GM12878 (cell line): Measurements from ENCODE around the gene ABHD6. TPM values are rescaled to one million over a fixed set of nuclear protein-coding genes. Genes with fewer than 3 reads are reported as not detected.

ENCODE experiments used
- ATAC-seq: fragments of 200-7000 bp; cut with Tn5 transposase; 3 replicates; pipeline ENCODE4 v1.9.1; 2020; ENCODE audit warnings: mild to moderate bottlenecking, moderate library complexity
- BruUV-seq: library from RNA; stranded (reverse); fragments of 400-500 nt; replicated peaks from 2 replicates; lab custom pipeline; 2021; lab: Mats Ljungman, UMichigan
- CTCF ChIA-PET: fragments of 300-600 bp; sonication (Branson Sonifier 250); formaldehyde crosslinking; extraction: SDS; loops from one replicate; lab custom pipeline; 2021; ENCODE audit warnings: inconsistent platforms; lab: Yijun Ruan, JAX
- POLR2A ChIA-PET: fragments of 350-600 bp; formaldehyde crosslinking; extraction: SDS; loops from one replicate; lab custom pipeline; 2021; ENCODE audit warnings: inconsistent platforms; lab: Charles Lee
- RAD21 ChIA-PET: fragments of 300-600 bp; sonication (Branson Sonifier 250); formaldehyde crosslinking; loops from one replicate; lab custom pipeline; 2023; ENCODE audit warnings: antibody characterized with exemption; ENCODE audit not compliant: unreplicated experiment; lab: Charles Lee
- SMC1A ChIA-PET: fragments of 300-600 bp; sonication (Branson Sonifier 250); formaldehyde crosslinking; loops from one replicate; lab custom pipeline; 2023; ENCODE audit not compliant: unreplicated experiment, uncharacterized antibody; lab: Charles Lee
- DNase-seq: peaks from one replicate; pipeline ENCODE4 v3.0.0-alpha.2; 2011; ENCODE audit warnings: low read depth, low spot score
- FAIRE-seq: peaks from 3 replicates; lab custom pipeline; 2011; peaks lifted over from hg19 to GRCh38; lab: Jason Lieb, UNC
- H2AFZ ChIP-seq: 2 replicates; pipeline ENCODE4 v1.6.0; 2011; ENCODE audit warnings: low read depth, low read length, control low read depth; ENCODE audit not compliant: control insufficient read depth
- H3K27ac ChIP-seq: 2 replicates; pipeline ENCODE4 v1.5.1; 2011; ENCODE audit warnings: control low read depth; ENCODE audit not compliant: control insufficient read depth, insufficient read depth
- H3K27me3 ChIP-seq, 2 experiments: replicated peaks in 1 of 2; 2 replicates each; pipeline versions ENCODE4 v1.6.0 to v1.6.1; 2011; ENCODE audit warnings: low read length in 1 of 2; ENCODE audit not compliant: control insufficient read depth in 2 of 2, insufficient read depth in 2 of 2
- H3K36me3 ChIP-seq, 2 experiments: 2 replicates each; pipeline ENCODE4 v1.5.1; 2011; ENCODE audit warnings: low read length in 1 of 2; ENCODE audit not compliant: control insufficient read depth in 2 of 2, insufficient read depth in 2 of 2
- H3K4me1 ChIP-seq: 2 replicates; pipeline ENCODE4 v1.6.1; 2011; ENCODE audit warnings: mild to moderate bottlenecking, low read length, moderate library complexity, mixed read lengths; ENCODE audit not compliant: control insufficient read depth, insufficient read depth
- H3K4me2 ChIP-seq: 2 replicates; pipeline ENCODE4 v1.6.0; 2011; ENCODE audit warnings: control low read depth; ENCODE audit not compliant: control insufficient read depth, insufficient read depth
- H3K4me3 ChIP-seq: fragments of 200-600 bp; sonication (generic); 2 replicates; pipeline ENCODE4 v1.5.1; 2016
- H3K79me2 ChIP-seq: 2 replicates; pipeline ENCODE4 v1.6.0; 2011; ENCODE audit warnings: low read length; ENCODE audit not compliant: control insufficient read depth, insufficient read depth
- H3K9ac ChIP-seq: 2 replicates; pipeline ENCODE4 v1.8.0; 2011; ENCODE audit warnings: low read length, control low read depth, mixed read lengths; ENCODE audit not compliant: control insufficient read depth, insufficient read depth
- H3K9me3 ChIP-seq: replicated peaks from 3 replicates; pipeline ENCODE4 v1.5.1; 2011; ENCODE audit warnings: mild to moderate bottlenecking, low read length; ENCODE audit not compliant: control insufficient read depth, insufficient read depth
- H4K20me1 ChIP-seq: 2 replicates; pipeline ENCODE4 v1.6.0; 2011; ENCODE audit not compliant: control insufficient read depth, insufficient read depth
- ASH2L ChIP-seq: fragments of 300-600, 200-600 bp; sonication (generic); IDR thresholded peaks from 2 replicates; pipeline ENCODE4 v1.6.1; 2017; ENCODE audit warnings: low read depth, mild to moderate bottlenecking, borderline replicate concordance
- CEBPB ChIP-seq, 2 experiments: fragments of 150-350 bp in 1 of 2; IDR thresholded peaks; 2 replicates each; pipeline ENCODE4 v1.6.1; 2012 to 2014; ENCODE audit warnings: low read depth in 2 of 2, low read length in 2 of 2, borderline replicate concordance in 1 of 2, inconsistent platforms in 1 of 2
- DPF2 ChIP-seq: fragments of 450-650 bp; IDR thresholded peaks from 2 replicates; pipeline ENCODE4 v1.6.1; 2017; ENCODE audit warnings: mild to moderate bottlenecking
- EGR1 ChIP-seq, 2 experiments: IDR thresholded peaks; 1 replicate in 1 of 2; 2 replicates in 1 of 2; pipeline ENCODE4 v1.6.1; 2011 to 2012; ENCODE audit warnings: low read depth in 2 of 2, low read length in 2 of 2, borderline replicate concordance in 1 of 2, mild to moderate bottlenecking in 1 of 2, moderate library complexity in 1 of 2
- EZH2 ChIP-seq: IDR thresholded peaks from 2 replicates; pipeline ENCODE4 v1.6.1; 2012; ENCODE audit warnings: low read depth, mild to moderate bottlenecking, control low read depth, inconsistent platforms, low read length, borderline replicate concordance; ENCODE audit not compliant: control insufficient read depth
- HCFC1 ChIP-seq: fragments of 150-350 bp; IDR thresholded peaks from 2 replicates; pipeline ENCODE4 v1.6.1; 2014; ENCODE audit warnings: low read length
- NR2F1 ChIP-seq: fragments of 450-650 bp; conservative IDR thresholded peaks from 2 replicates; pipeline ENCODE4 v1.6.1; 2017; ENCODE audit warnings: mild to moderate bottlenecking
- PML ChIP-seq: IDR thresholded peaks from 2 replicates; pipeline ENCODE4 v1.6.1; 2012; ENCODE audit warnings: low read length, inconsistent platforms
- SIX5 ChIP-seq: IDR thresholded peaks from 2 replicates; pipeline ENCODE4 v1.6.1; 2011; ENCODE audit warnings: mild to moderate bottlenecking, low read depth, low read length, moderate library complexity; ENCODE audit not compliant: severe bottlenecking
- SMARCA5 ChIP-seq: fragments of 450-650 bp; IDR thresholded peaks from 2 replicates; pipeline ENCODE4 v1.6.1; 2017; ENCODE audit warnings: mild to moderate bottlenecking
- TCF7 ChIP-seq: IDR thresholded peaks from 2 replicates; pipeline ENCODE4 v1.6.1; 2014; ENCODE audit warnings: antibody characterized with exemption, borderline replicate concordance
- WRNIP1 ChIP-seq: IDR thresholded peaks from 2 replicates; pipeline ENCODE4 v1.6.1; 2011; ENCODE audit warnings: low read depth, low read length, improper control_type of control experiment, borderline replicate concordance
- YBX1 ChIP-seq: fragments of 450-650 bp; IDR thresholded peaks from 2 replicates; pipeline ENCODE4 v1.6.1; 2016; ENCODE audit warnings: antibody characterized with exemption
- ZNF217 ChIP-seq: fragments of 450-650 bp; IDR thresholded peaks from 2 replicates; pipeline ENCODE4 v1.6.1; 2017; ENCODE audit warnings: antibody characterized with exemption, mild to moderate bottlenecking
- ZNF622 ChIP-seq: fragments of 450-650 bp; IDR thresholded peaks from 2 replicates; pipeline ENCODE4 v1.6.1; 2017; ENCODE audit warnings: mild to moderate bottlenecking, inconsistent platforms
- WGBS: methylation state at CpG from one replicate; pipeline ENCODE4 v1.1.6; 2016; ENCODE audit warnings: low lambda C conversion rate; ENCODE audit not compliant: insufficient replicate concordance, insufficient coverage; ENCODE audit errors: missing lambda C conversion rate; 5-methylcytosine and 5-hydroxymethylcytosine counted together
- in situ Hi-C: fragments of 300-500 bp; cut with MboI; formaldehyde crosslinking; loops from 9 replicates; pipeline ENCODE4 v1.14.3; 2018; ENCODE audit warnings: mixed read lengths
- intact Hi-C: fragments of 100-400 bp; cut with micrococcal nuclease; formaldehyde crosslinking; loops from one replicate; pipeline ENCODE4 v1.14.2; 2022; ENCODE audit not compliant: unreplicated experiment
- polyA plus RNA-seq, 11 experiments: library from polyadenylated mRNA; depleted of rRNA in 4 of 11; unstranded in 6 of 11; stranded (reverse) in 5 of 11; fragments of >200 nt; fragmentation: Nextera tagmentation in 4 of 11; fragmentation: Illumina TruSeq in 1 of 11; extraction: Ambion mirVana in 4 of 11; extraction: Trizol in 1 of 11; gene quantifications; 1 replicate in 1 of 11; 2 replicates in 10 of 11; pipeline versions ENCODE4 v1.2.1 to v1.2.3, GENCODE V29; 2011 to 2016; ENCODE audit warnings: inconsistent platforms in 2 of 11, missing spikeins in 2 of 11, low read depth in 1 of 11
- total RNA-seq, 4 experiments: library from RNA; depleted of rRNA in 3 of 4; stranded (reverse); fragments of >200 nt in 3 of 4; fragmentation: Illumina TruSeq in 1 of 4; extraction: Trizol in 1 of 4; gene quantifications; 2 replicates each; pipeline versions ENCODE4 v1.2.1 to v1.2.3, GENCODE V29; 2013 to 2021
- TF ChIP-seq, protein P1 (sequence below): fragments of 450-650 bp; IDR thresholded peaks from 2 replicates; pipeline ENCODE4 v1.6.1; 2017; ENCODE audit warnings: borderline replicate concordance
- TF ChIP-seq, protein P2 (sequence below): fragments of 450-650 bp; IDR thresholded peaks from 2 replicates; pipeline ENCODE4 v1.6.1; 2017; ENCODE audit warnings: low read depth, mild to moderate bottlenecking, moderate library complexity
- TF ChIP-seq, protein P3 (sequence below): fragments of 450-650 bp; formaldehyde crosslinking; IDR thresholded peaks from 2 replicates; pipeline ENCODE4 v1.4.0; 2022; ENCODE audit warnings: mild to moderate bottlenecking, moderate library complexity

Gene ABHD6
- total and polyA plus RNA-seq, 10 of the 15 experiments (the other 5 are each of a cell fraction or from before 2014, with no cell fraction given): 1.4 to 33.2 (median 3.2) TPM

DNA sequence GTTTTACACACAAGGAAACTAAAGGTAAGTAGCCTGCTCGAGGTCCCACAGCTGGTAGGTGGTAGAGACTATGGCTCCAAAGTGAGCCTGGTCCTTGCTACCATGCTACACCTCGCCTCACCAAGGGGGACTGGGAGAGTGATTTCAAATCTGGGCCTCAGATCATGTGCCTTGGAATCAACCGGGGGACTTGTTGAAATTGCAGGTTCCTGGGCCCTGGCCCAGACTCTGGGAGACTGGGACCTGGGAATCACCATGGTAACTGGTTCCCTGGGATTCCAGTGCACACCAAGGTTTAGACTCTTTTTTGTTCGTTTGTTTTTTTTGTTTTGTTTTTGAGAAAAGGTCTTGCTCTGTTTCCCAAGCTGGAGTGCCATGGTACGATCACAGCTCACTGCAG is 47.9 kb upstream of the ABHD6 start:
- Histone ChIP-seq H3K9ac (no peak overlapping the region), H3K4me3 (no peak overlapping the region), H3K36me3 (peaks cover 1 to 6% of the 10 kb centered on the region in 2 experiments; a peak in 2 of 4 replicates), H3K9me3 (peaks cover 9% of the 10 kb centered on the region; the same call in 2 of the 3 replicates), H3K79me2 (no peaks in the 10 kb centered on the region), H3K4me1 (peaks cover 3% of the 10 kb centered on the region; the same call in 1 of the 2 replicates), H3K4me2 (no peak overlapping the region), H2AFZ (no peak overlapping the region), H3K27me3 (no peaks in the 10 kb centered on the region), H3K27ac (no peak overlapping the region), H4K20me1 (no peaks in the 10 kb centered on the region)
- POLR2A ChIA-PET: interaction anchor here (0.8 to 2.0 kb wide), 6 partner anchors 18 to 116 kb away, joined by 3 to 11 read pairs (median 3); partner anchors contain the start of genes HTD2 and RPP14
- SMC1A ChIA-PET: interaction anchor here (0.8 to 9.6 kb wide), 18 partner anchors 11 to 161 kb away, joined by 3 to 191 read pairs (median 12); partner anchors contain the start of gene ABHD6
- in situ Hi-C loops (loop anchor here (5.0 to 10.0 kb wide), 3 partner anchors 33 to 435 kb away; no protein-coding TSS in a partner anchor), intact Hi-C loops (loop anchor here (5.0 kb wide), 1 partner anchor 223 kb away; no protein-coding TSS in a partner anchor)
- FAIRE-seq (no peak), DNase-seq (no peak), ATAC-seq (no peak)
- no TSS peak for BruUV-seq
- RAD21 ChIA-PET: interaction anchor here (1.2 to 6.6 kb wide), 12 partner anchors 11 to 117 kb away, joined by 3 to 141 read pairs (median 25); partner anchors contain the start of genes HTD2 and RPP14
- WGBS: 51% methylated on average over 5 of the region's 5 CpGs
- CTCF ChIA-PET: interaction anchor here (1.2 to 25.2 kb wide), 10 partner anchors 10 to 441 kb away, joined by 3 to 655 read pairs (median 22); partner anchors contain the start of genes ABHD6, DNASE1L3, HTD2 and RPP14
- TF ChIP-seq ZNF622 (no peak), TCF7 (no peak), WRNIP1 (no peak), PML (no peak), YBX1 (no peak), SMARCA5 (no peak), DPF2 (no peak), CEBPB (IDR thresholded peaks at IDR 0.05; ENCODE audit: borderline replicate concordance in 1 of 2, low read depth in 2 of 2, low read length in 2 of 2) (no peak), HCFC1 (no peak), EZH2 (no peak), ZNF217 (no peak), ASH2L (no peak), NR2F1 (no peak), EGR1 (IDR thresholded peaks at IDR 0.05; ENCODE audit: borderline replicate concordance in 1 of 2, low read depth in 2 of 2, low read length in 2 of 2) (no peak), SIX5 (no peak)
- TF ChIP-seq, protein P1, sequence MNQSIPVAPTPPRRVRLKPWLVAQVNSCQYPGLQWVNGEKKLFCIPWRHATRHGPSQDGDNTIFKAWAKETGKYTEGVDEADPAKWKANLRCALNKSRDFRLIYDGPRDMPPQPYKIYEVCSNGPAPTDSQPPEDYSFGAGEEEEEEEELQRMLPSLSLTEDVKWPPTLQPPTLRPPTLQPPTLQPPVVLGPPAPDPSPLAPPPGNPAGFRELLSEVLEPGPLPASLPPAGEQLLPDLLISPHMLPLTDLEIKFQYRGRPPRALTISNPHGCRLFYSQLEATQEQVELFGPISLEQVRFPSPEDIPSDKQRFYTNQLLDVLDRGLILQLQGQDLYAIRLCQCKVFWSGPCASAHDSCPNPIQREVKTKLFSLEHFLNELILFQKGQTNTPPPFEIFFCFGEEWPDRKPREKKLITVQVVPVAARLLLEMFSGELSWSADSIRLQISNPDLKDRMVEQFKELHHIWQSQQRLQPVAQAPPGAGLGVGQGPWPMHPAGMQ: no peak
- TF ChIP-seq, protein P2, sequence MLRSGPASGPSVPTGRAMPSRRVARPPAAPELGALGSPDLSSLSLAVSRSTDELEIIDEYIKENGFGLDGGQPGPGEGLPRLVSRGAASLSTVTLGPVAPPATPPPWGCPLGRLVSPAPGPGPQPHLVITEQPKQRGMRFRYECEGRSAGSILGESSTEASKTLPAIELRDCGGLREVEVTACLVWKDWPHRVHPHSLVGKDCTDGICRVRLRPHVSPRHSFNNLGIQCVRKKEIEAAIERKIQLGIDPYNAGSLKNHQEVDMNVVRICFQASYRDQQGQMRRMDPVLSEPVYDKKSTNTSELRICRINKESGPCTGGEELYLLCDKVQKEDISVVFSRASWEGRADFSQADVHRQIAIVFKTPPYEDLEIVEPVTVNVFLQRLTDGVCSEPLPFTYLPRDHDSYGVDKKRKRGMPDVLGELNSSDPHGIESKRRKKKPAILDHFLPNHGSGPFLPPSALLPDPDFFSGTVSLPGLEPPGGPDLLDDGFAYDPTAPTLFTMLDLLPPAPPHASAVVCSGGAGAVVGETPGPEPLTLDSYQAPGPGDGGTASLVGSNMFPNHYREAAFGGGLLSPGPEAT: no peak
- TF ChIP-seq, protein P3, sequence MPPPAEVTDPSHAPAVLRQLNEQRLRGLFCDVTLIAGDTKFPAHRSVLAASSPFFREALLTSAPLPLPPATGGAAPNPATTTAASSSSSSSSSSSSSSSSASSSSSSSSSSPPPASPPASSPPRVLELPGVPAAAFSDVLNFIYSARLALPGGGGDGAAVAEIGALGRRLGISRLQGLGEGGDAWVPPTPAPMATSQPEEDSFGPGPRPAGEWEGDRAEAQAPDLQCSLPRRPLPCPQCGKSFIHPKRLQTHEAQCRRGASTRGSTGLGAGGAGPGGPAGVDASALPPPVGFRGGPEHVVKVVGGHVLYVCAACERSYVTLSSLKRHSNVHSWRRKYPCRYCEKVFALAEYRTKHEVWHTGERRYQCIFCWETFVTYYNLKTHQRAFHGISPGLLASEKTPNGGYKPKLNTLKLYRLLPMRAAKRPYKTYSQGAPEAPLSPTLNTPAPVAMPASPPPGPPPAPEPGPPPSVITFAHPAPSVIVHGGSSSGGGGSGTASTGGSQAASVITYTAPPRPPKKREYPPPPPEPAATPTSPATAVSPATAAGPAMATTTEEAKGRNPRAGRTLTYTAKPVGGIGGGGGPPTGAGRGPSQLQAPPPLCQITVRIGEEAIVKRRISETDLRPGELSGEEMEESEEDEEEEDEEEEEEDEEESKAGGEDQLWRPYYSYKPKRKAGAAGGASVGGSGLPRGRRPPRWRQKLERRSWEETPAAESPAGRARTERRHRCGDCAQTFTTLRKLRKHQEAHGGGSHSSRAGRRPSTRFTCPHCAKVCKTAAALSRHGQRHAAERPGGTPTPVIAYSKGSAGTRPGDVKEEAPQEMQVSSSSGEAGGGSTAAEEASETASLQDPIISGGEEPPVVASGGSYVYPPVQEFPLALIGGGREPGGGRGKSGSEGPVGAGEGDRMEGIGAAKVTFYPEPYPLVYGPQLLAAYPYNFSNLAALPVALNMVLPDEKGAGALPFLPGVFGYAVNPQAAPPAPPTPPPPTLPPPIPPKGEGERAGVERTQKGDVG (CRISPR knock-in tag): no peak
